Neuronal stem cell (in vitro differentiated cells): ENCODE results near the gene UGT1A1.
"Not testable (repeated sequence)": the region's sequence is repeated elsewhere in the genome, so short reads cannot be mapped to it uniquely, and the experiment has no call there.

Experiments
- DNase-seq: peaks from one replicate; pipeline ENCODE4 v3.0.0-alpha.2; 2013; ENCODE audit warnings: low spot score
- H2AFZ ChIP-seq: one replicate; pipeline ENCODE4 v1.6.1; 2013; ENCODE audit warnings: mild to moderate bottlenecking, low read length, inconsistent platforms
- H2AK5ac ChIP-seq: 2 replicates; pipeline ENCODE4 v1.6.1; 2013; ENCODE audit warnings: low read depth, mild to moderate bottlenecking, inconsistent platforms, low read length, moderate library complexity, mixed read lengths
- H2BK120ac ChIP-seq: 2 replicates; pipeline ENCODE4 v1.6.1; 2013; ENCODE audit warnings: low read depth, mild to moderate bottlenecking, inconsistent platforms, low read length, moderate library complexity, mixed read lengths
- H2BK12ac ChIP-seq: one replicate; pipeline ENCODE4 v1.6.1; 2013; ENCODE audit warnings: low read length, inconsistent platforms
- H2BK15ac ChIP-seq: 2 replicates; pipeline ENCODE4 v1.6.1; 2013; ENCODE audit warnings: mild to moderate bottlenecking, low read length, inconsistent platforms, mixed read lengths
- H2BK5ac ChIP-seq: one replicate; pipeline ENCODE4 v1.6.1; 2013; ENCODE audit warnings: inconsistent platforms, mild to moderate bottlenecking, low read length, moderate library complexity
- H3K14ac ChIP-seq: one replicate; pipeline ENCODE4 v1.6.1; 2013; ENCODE audit warnings: low read length, inconsistent platforms
- H3K18ac ChIP-seq: 2 replicates; pipeline ENCODE4 v1.6.1; 2013; ENCODE audit warnings: low read length, inconsistent platforms
- H3K23ac ChIP-seq: 2 replicates; pipeline ENCODE4 v1.6.1; 2013; ENCODE audit warnings: low read depth, mild to moderate bottlenecking, mixed read lengths, low read length, inconsistent platforms; ENCODE audit not compliant: poor library complexity
- H3K27ac ChIP-seq: replicated peaks from 3 replicates; pipeline ENCODE4 v1.5.1; 2013; ENCODE audit warnings: low read length, inconsistent platforms
- H3K27me3 ChIP-seq, 3 experiments: 2 replicates each; pipeline ENCODE4 v1.6.1; 2013; ENCODE audit warnings: low read length in 3 of 3, mild to moderate bottlenecking in 2 of 3, inconsistent platforms in 1 of 3, low read depth in 1 of 3, mixed read lengths in 1 of 3, moderate library complexity in 1 of 3; ENCODE audit not compliant: control insufficient read depth in 3 of 3, insufficient read depth in 3 of 3
- H3K36me3 ChIP-seq, 2 donors: replicated peaks in 1 of 2; 2 replicates each; pipeline ENCODE4 v1.6.1; 2013; ENCODE audit warnings: low read length in 2 of 2; ENCODE audit not compliant: control insufficient read depth in 2 of 2, insufficient read depth in 2 of 2
- H3K4ac ChIP-seq: 2 replicates; pipeline ENCODE4 v1.6.1; 2013; ENCODE audit warnings: inconsistent platforms, mild to moderate bottlenecking, low read length, moderate library complexity
- H3K4me1 ChIP-seq, 2 donors: 1 replicate in 1 of 2; 2 replicates in 1 of 2; pipeline ENCODE4 v1.6.1; 2013; ENCODE audit warnings: low read length in 2 of 2, low read depth in 1 of 2; ENCODE audit not compliant: control insufficient read depth in 2 of 2, insufficient read depth in 1 of 2
- H3K4me2 ChIP-seq: one replicate; pipeline ENCODE4 v1.6.1; 2013; ENCODE audit warnings: mild to moderate bottlenecking, low read length, inconsistent platforms; ENCODE audit not compliant: insufficient read depth, poor library complexity, severe bottlenecking
- H3K4me3 ChIP-seq, 2 donors: 2 replicates each; pipeline ENCODE4 v1.5.1; 2013; ENCODE audit warnings: low read length in 2 of 2, mild to moderate bottlenecking in 2 of 2, inconsistent platforms in 1 of 2, moderate library complexity in 1 of 2
- H3K79me1 ChIP-seq: one replicate; pipeline ENCODE4 v1.6.1; 2013; ENCODE audit warnings: low read depth, mild to moderate bottlenecking, inconsistent platforms, low read length, moderate library complexity
- H3K9ac ChIP-seq: one replicate; pipeline ENCODE4 v1.6.1; 2013; ENCODE audit warnings: mild to moderate bottlenecking, low read depth, low read length, inconsistent platforms; ENCODE audit not compliant: poor library complexity
- H3K9me3 ChIP-seq, 2 donors: replicated peaks in 1 of 2; 2 replicates each; pipeline versions ENCODE3 to v1.6.1; 2013; ENCODE audit warnings: low read length in 2 of 2, mild to moderate bottlenecking in 2 of 2, inconsistent platforms in 1 of 2, low read depth in 1 of 2, mixed read lengths in 1 of 2, moderate library complexity in 1 of 2; ENCODE audit not compliant: control insufficient read depth in 2 of 2, insufficient read depth in 1 of 2
- H4K8ac ChIP-seq: one replicate; pipeline ENCODE4 v1.6.1; 2013; ENCODE audit warnings: low read depth, mild to moderate bottlenecking, inconsistent platforms, low read length, moderate library complexity
- H4K91ac ChIP-seq: one replicate; pipeline ENCODE4 v1.6.1; 2013; ENCODE audit warnings: low read length, low read depth, mild to moderate bottlenecking, inconsistent platforms; ENCODE audit not compliant: poor library complexity
- WGBS, 2 donors: extraction: QIAGEN DNeasy Blood & Tissue Kit; methylation state at CpG; one replicate each; pipeline ENCODE4 v1.1.7; 2013; ENCODE audit warnings: missing lambda C conversion rate in 2 of 2, mixed read lengths in 1 of 2; ENCODE audit not compliant: insufficient read length in 2 of 2, insufficient replicate concordance in 1 of 2; ENCODE audit errors: extremely low coverage in 2 of 2; 5-methylcytosine and 5-hydroxymethylcytosine counted together

The UGT1A1 gene

DNA sequence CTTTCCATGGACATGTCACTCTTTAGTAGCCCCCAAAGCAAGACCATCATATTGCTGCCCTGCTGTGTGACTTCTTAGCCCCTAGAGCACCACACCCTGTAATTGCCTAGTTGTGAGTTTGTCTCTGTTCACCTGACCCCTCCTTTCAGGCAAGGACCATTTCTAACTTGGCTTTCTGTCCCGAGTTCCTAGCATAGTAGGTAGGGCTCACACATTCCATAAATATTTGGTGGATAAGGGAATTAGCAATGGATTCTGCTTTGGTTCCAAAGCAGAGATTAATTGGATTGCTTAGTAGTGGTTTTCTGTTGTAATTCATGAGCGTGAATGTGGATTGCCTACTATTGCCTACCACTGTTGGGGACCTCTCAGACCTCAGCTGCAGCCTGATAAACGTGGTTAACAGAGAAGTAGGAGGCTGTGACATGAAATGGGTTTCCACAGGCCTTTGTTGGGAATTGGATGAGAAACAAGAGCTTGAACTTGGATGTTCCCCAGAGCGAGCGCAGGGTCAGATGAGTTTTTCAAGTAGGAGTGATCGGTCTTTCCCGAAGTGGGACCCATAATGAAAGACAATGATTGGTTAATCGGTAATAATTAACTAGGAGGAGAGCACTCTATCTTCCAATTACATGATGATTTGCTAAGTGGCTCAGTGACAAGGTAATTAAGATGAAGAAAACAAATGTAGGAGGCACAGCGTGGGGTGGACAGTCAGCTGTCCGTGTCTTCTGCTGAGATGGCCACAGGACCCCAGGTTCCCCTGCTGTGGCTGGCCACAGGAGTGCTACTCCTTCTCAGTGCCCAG, 13.4 kb upstream of the UGT1A1 start:
- H3K36me3 ChIP-seq, result no peaks in the 10 kb centered on the region
- H3K4me3 ChIP-seq, result no peak overlapping the region
- no CpG with 5 or more reads among the region's 10 CpGs for WGBS, 2 donors
- H3K27me3 ChIP-seq, result no peaks in the 10 kb centered on the region
- H2BK120ac ChIP-seq, result no peak overlapping the region
- H2BK12ac ChIP-seq, result no peak overlapping the region
- no peak overlapping the region for H3K18ac ChIP-seq
- H3K27ac ChIP-seq, result no peak overlapping the region
- no peak overlapping the region for H3K4me2 ChIP-seq
- H3K4ac ChIP-seq, result no peak overlapping the region
- no peaks in the 10 kb centered on the region for H3K4me1 ChIP-seq
- H2BK5ac ChIP-seq, result no peak overlapping the region
- no peak overlapping the region for H2AFZ ChIP-seq
- no peak overlapping the region for H3K14ac ChIP-seq
- H2BK15ac ChIP-seq, result no peak overlapping the region
- no peak overlapping the region for H4K8ac ChIP-seq
- peaks cover 4 to 13% of the 10 kb centered on the region in 2 donors for H3K9me3 ChIP-seq
- no peak overlapping the region for H3K23ac ChIP-seq
- no peak for DNase-seq
- H4K91ac ChIP-seq, result no peak overlapping the region
- no peak overlapping the region for H2AK5ac ChIP-seq
- no peak overlapping the region for H3K9ac ChIP-seq
- no peaks in the 10 kb centered on the region for H3K79me1 ChIP-seq

DNA sequence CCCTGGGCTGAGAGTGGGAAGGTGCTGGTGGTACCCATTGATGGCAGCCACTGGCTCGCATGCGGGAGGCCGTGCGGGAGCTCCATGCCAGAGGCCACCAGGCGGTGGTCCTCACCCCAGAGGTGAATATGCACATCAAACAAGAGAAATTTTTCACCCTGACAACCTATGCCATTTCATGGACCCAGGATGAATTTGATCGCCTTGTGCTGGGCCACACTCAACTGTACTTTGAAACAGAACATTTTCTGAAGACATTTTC, 12.9 kb upstream of the UGT1A1 start:
- no peak overlapping the region for H2BK120ac ChIP-seq
- no peak overlapping the region for H3K14ac ChIP-seq
- H3K9me3 ChIP-seq, result peaks cover 4 to 13% of the 10 kb centered on the region in 2 donors
- no peak for DNase-seq
- H3K23ac ChIP-seq, result no peak overlapping the region
- no peak overlapping the region for H3K4ac ChIP-seq
- H3K18ac ChIP-seq, result no peak overlapping the region
- no peak overlapping the region for H2AK5ac ChIP-seq
- H2BK12ac ChIP-seq, result no peak overlapping the region
- no CpG with 5 or more reads among the region's 6 CpGs for WGBS, 2 donors
- H4K8ac ChIP-seq, result no peak overlapping the region
- H2BK5ac ChIP-seq, result no peak overlapping the region
- H3K4me2 ChIP-seq, result no peak overlapping the region
- H3K27me3 ChIP-seq, result no peaks in the 10 kb centered on the region
- no peak overlapping the region for H3K9ac ChIP-seq
- no peaks in the 10 kb centered on the region for H3K36me3 ChIP-seq
- no peak overlapping the region for H2AFZ ChIP-seq
- H4K91ac ChIP-seq, result no peak overlapping the region
- no peak overlapping the region for H3K4me3 ChIP-seq
- no peak overlapping the region for H3K27ac ChIP-seq
- no peak overlapping the region for H2BK15ac ChIP-seq
- no peaks in the 10 kb centered on the region for H3K4me1 ChIP-seq
- no peaks in the 10 kb centered on the region for H3K79me1 ChIP-seq

DNA sequence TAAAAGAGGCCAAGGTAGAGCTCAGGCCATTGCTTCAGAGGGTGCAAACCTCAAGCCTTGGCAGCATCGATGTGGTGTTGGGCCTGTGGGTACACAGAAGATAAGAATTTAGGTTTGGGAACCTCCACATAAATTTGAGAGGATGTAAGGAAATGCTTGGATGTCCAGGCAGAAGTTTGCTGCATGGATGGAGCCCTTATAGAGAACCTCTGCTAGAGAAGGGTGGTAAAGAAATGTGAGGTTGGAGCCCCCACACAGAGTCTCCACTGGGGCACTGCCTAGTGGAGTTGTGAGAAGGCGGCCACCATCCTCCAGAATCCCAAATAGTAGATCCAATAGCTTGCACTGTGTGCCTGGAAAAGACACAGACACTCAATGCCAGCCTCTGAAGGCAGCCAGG, 9.4 kb upstream of the UGT1A1 start:
- H3K79me1 ChIP-seq, H3K4me2 ChIP-seq, H3K27me3 ChIP-seq, DNase-seq, H4K8ac ChIP-seq, H2BK5ac ChIP-seq, H3K36me3 ChIP-seq, H4K91ac ChIP-seq, H2BK12ac ChIP-seq, H3K27ac ChIP-seq, H2BK15ac ChIP-seq, H3K14ac ChIP-seq, H2AK5ac ChIP-seq, H3K4me3 ChIP-seq, H2BK120ac ChIP-seq, H3K23ac ChIP-seq, H3K4ac ChIP-seq, H3K9ac ChIP-seq, H2AFZ ChIP-seq, H3K4me1 ChIP-seq, H3K18ac ChIP-seq: not testable (repeated sequence)
- H3K9me3 ChIP-seq, result peaks cover 9 to 13% of the 10 kb centered on the region in 2 donors
- no CpG with 5 or more reads among the region's 2 CpGs for WGBS, 2 donors

DNA sequence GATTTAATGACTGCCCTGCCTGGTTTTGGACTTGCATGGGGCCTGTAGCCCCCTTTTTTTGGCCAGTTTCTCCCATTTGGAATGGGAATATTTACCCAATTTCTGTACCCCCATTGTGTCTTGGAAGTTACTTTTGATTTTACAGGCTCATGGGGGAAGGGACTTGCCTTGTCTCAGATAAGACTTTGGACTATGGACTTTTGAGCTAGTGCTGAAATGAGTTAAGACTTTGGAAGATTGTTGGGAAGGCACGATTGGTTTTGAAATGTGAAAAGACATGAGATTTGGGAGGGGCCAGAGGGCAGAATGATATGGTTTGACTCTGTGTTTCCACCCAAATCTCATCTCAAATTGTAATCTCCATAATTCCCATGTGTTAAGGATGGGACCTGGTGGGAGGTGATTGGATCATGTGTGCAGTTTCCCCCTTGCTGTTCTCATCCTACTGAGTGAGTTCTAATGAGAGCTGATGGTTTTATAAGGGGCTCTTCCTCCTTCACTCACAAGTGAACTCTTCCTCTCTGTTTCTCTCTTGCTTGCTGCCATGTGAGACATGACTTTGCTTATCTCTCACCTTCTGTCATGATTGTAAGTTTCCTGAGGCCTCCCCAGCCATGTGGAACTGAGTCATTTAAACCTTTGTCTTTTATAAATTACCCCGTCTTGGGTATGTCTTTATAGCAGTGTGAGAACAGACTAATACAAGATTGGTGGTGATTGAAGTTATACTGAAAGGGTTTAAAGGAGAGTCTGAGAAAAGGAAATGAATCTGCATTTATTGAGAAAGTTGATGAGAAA, 8.7 kb upstream of the UGT1A1 start:
- not testable (repeated sequence) for H3K18ac ChIP-seq, H3K36me3 ChIP-seq, H3K9ac ChIP-seq, H2BK120ac ChIP-seq, H2BK5ac ChIP-seq, H3K27me3 ChIP-seq, H3K4me3 ChIP-seq, H3K23ac ChIP-seq, DNase-seq, H4K91ac ChIP-seq, H3K4me2 ChIP-seq, H2BK15ac ChIP-seq, H4K8ac ChIP-seq, H3K4me1 ChIP-seq, H3K4ac ChIP-seq, H3K27ac ChIP-seq, H2AK5ac ChIP-seq, H3K14ac ChIP-seq, H2BK12ac ChIP-seq, H2AFZ ChIP-seq, H3K79me1 ChIP-seq
- WGBS, 2 donors, result no CpG with 5 or more reads among the region's 2 CpGs
- peaks cover 9 to 13% of the 10 kb centered on the region in 2 donors for H3K9me3 ChIP-seq
